Parathyroid adenoma (tissue), 2 donors: ENCODE data around the gene IL17REL.
A peak's percentile ranks its signal among the peaks of the same experiment; 100 is the strongest.

ENCODE experiments used
- H2AFZ ChIP-seq: fragments of 300-600 bp; sonication (generic); one replicate; pipeline ENCODE4 v1.7.0; 2017; ENCODE audit warnings: antibody characterized with exemption, mild to moderate bottlenecking
- H3K27ac ChIP-seq: fragments of 300-600 bp; sonication (generic); one replicate; pipeline ENCODE4 v1.7.0; 2017
- H3K27me3 ChIP-seq: fragments of 300-600 bp; sonication (generic); one replicate; pipeline ENCODE4 v1.7.0; 2017; ENCODE audit warnings: low read length; ENCODE audit not compliant: control insufficient read depth, insufficient read depth
- H3K36me3 ChIP-seq: fragments of 300-600 bp; sonication (generic); one replicate; pipeline ENCODE4 v1.7.0; 2017; ENCODE audit warnings: low read length; ENCODE audit not compliant: control insufficient read depth, insufficient read depth
- H3K4me1 ChIP-seq: fragments of 300-600 bp; sonication (generic); one replicate; pipeline ENCODE4 v1.7.0; 2017; ENCODE audit warnings: control low read depth
- H3K4me2 ChIP-seq: fragments of 300-600 bp; sonication (generic); one replicate; pipeline ENCODE4 v1.7.0; 2017; ENCODE audit warnings: low read length
- H3K4me3 ChIP-seq: fragments of 300-600 bp; sonication (generic); one replicate; pipeline ENCODE4 v1.7.0; 2017; ENCODE audit warnings: low read depth, low read length
- H3K79me2 ChIP-seq: fragments of 300-600 bp; sonication (generic); one replicate; pipeline ENCODE4 v1.7.0; 2017; ENCODE audit warnings: control low read depth
- H3K9ac ChIP-seq: fragments of 300-600 bp; sonication (generic); one replicate; pipeline ENCODE4 v1.7.0; 2017; ENCODE audit warnings: mild to moderate bottlenecking
- H3K9me3 ChIP-seq: fragments of 300-600 bp; sonication (generic); one replicate; pipeline ENCODE4 v1.7.0; 2017; ENCODE audit warnings: low read length; ENCODE audit not compliant: control insufficient read depth
- TF ChIP-seq, protein P1 (sequence below): fragments of 300-600 bp; sonication (generic); IDR thresholded peaks from one replicate; pipeline ENCODE4 v1.7.0; 2017; ENCODE audit warnings: antibody characterized with exemption, mild to moderate bottlenecking
- donor health status: primary hyperparathyroidism.

IL17REL gene

DNA sequence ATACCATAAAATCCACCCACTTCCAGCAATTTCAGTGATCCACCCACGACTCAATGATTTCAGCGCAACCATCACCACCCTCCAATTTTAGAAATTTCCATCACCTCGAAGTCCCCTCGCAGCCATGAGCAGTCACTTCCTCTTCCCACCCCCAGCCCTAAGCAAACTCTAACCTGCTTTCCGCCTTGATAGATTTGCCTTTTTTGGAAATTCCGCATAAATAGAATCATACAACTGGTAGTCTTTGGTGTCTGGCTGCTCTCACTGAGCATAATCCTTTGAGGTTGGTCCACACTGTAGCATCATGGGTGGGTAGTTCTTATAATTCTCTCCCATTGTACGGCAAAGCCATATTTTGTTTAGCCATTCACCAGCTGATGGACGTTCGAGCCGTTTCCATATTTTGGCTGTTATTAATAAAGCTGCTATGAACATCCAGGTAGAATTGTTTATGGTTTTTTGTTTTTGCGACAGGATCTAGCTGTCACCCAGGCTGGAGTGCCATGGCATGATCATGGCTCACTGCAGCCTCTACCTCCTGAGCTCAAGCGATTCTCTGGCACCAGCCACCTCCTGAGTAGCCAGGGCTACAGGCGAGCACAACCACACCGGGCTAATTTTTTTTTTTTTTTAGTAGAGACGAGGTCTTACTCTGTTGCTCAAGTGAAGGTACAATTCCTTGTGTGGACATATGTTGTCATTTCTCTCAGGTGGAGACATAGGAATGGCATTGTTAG lies 36.0 kb downstream of the IL17REL start:
- no peaks in the 10 kb centered on the region for H3K9me3 ChIP-seq
- no peak overlapping the region for H3K27ac ChIP-seq
- no peaks in the 10 kb centered on the region for H3K27me3 ChIP-seq
- H3K4me3 ChIP-seq = no peak overlapping the region
- H2AFZ ChIP-seq = no peak overlapping the region
- no peaks in the 10 kb centered on the region for H3K36me3 ChIP-seq
- no peaks in the 10 kb centered on the region for H3K4me1 ChIP-seq
- TF ChIP-seq, protein P1, sequence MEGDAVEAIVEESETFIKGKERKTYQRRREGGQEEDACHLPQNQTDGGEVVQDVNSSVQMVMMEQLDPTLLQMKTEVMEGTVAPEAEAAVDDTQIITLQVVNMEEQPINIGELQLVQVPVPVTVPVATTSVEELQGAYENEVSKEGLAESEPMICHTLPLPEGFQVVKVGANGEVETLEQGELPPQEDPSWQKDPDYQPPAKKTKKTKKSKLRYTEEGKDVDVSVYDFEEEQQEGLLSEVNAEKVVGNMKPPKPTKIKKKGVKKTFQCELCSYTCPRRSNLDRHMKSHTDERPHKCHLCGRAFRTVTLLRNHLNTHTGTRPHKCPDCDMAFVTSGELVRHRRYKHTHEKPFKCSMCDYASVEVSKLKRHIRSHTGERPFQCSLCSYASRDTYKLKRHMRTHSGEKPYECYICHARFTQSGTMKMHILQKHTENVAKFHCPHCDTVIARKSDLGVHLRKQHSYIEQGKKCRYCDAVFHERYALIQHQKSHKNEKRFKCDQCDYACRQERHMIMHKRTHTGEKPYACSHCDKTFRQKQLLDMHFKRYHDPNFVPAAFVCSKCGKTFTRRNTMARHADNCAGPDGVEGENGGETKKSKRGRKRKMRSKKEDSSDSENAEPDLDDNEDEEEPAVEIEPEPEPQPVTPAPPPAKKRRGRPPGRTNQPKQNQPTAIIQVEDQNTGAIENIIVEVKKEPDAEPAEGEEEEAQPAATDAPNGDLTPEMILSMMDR = no peak
- no peak overlapping the region for H3K4me2 ChIP-seq
- H3K79me2 ChIP-seq = no peaks in the 10 kb centered on the region
- H3K9ac ChIP-seq = no peak overlapping the region

DNA sequence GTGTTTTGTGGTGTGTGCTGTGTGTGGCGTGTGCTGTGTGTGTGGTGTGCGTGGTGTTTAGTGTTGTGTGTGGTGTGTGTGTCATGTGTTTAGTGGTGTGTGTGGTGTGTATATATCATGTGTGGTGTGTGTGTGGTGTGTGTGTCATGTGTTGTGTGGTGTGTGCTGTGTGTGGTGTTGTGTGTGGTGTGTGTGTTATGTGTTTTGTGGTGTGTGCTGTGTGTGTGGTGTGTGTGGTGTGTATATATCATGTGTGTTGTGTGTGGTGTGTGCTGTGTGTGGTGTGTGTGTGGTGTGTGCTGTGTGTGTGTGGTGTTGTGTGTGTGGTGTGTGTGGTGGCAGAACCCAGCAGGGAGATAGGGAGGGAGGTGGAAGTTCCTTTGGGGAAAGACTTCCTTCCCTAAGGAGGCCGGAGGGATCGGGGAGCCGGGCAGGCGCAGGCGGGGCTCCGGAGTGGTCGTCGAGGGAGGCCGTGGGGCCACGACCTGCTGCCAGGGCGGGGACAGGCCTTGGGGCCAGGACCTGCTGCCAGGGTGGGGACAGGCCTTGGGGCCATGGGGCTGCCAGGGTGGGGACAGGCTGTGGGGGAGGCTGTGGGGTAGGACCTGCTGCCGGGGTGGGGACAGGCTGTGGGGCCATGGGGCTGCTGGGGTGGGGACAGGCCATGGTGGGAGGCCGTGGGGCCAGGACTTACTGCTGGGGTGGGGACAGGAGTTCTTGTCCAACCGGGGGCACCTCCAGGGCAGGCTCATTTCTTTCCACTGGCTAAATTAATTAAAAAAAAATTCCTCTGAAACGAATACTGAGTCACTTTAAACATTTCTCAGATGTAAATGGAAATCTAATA lies 36.8 kb downstream of the IL17REL start:
- Histone ChIP-seq H3K27me3 (no peaks in the 10 kb centered on the region), H3K4me2 (no peak overlapping the region), H2AFZ (no peak overlapping the region), H3K4me3 (no peak overlapping the region), H3K79me2 (no peaks in the 10 kb centered on the region), H3K9ac (no peak overlapping the region), H3K27ac (no peak overlapping the region), H3K36me3 (no peaks in the 10 kb centered on the region), H3K4me1 (no peaks in the 10 kb centered on the region), H3K9me3 (no peaks in the 10 kb centered on the region)
- TF ChIP-seq, protein P1 = no peak

GRCh38 chr22:49973018-49973961 lies 39.3 kb downstream of the IL17REL start:
- Histone ChIP-seq H3K79me2 (no peaks in the 10 kb centered on the region), H3K27ac (no peak overlapping the region), H3K4me1 (peaks cover 3% of the 10 kb centered on the region), H3K4me3 (no peak overlapping the region), H3K9ac (no peak overlapping the region), H3K4me2 (no peak overlapping the region), H3K27me3 (no peaks in the 10 kb centered on the region), H3K36me3 (no peaks in the 10 kb centered on the region), H2AFZ (no peak overlapping the region), H3K9me3 (no peaks in the 10 kb centered on the region)
- TF ChIP-seq, protein P1 = no peak

DNA sequence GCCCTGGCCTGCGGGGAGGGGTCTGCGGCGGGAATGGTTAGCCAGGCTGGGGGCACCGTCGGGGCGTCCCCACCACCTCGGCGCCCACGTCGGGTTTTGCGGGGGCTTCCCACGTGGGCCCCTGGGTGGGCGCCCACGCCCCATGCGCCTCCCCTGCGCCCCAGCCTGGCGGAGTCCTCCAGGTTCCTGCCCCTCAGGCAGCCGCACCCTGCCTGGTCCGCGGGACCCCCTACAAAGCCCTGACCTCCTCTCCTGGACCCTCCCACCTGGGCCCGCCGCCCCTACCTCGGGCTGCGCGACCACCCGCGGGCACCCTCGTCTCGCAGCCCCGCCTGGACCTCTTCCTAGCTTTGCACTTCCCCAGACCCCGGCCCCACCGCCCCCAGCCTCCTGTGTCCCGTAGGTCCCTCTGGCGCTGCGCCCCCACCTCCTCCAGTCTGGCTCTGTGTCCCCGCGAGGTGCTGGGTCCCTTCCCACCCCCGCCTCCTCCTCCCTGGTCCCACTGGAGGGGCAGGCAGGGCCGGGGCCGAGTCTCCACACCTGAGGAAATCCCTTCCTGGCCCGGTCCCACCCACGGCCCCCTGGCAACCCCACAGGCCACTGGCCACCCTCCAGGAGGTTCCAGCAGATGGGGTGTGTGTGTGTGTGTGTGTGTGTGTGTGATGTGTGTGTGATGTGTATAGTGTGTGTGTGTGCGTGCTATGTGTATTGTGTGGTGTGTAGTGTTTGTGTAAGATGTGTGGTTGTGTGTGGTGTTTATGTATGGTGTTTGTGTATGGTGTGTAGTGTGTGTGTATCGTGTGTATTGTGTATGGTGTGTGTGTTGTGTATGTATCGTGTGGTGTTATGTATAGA lies 40.2 kb downstream of the IL17REL start:
- Histone ChIP-seq H3K9ac (no peak overlapping the region), H3K36me3 (no peaks in the 10 kb centered on the region), H3K9me3 (no peaks in the 10 kb centered on the region), H3K4me2 (peak overlapping the region; percentile 80), H3K27ac (no peak overlapping the region), H2AFZ (no peak overlapping the region), H3K4me3 (no peak overlapping the region), H3K27me3 (no peaks in the 10 kb centered on the region), H3K79me2 (no peaks in the 10 kb centered on the region), H3K4me1 (peaks cover 3% of the 10 kb centered on the region)
- TF ChIP-seq, protein P1 = no peak
